SU-DHL-6 (cell line): ENCODE data around the gene ISG20.

Source experiments
- H2AFZ ChIP-seq: fragments of 200-600 bp; sonication (generic); 2 replicates; pipeline ENCODE4 v1.6.1; 2014; ENCODE audit warnings: low read depth, mild to moderate bottlenecking, moderate library complexity, mixed read lengths, antibody characterized with exemption, low read length; ENCODE audit not compliant: severe bottlenecking
- H3F3A ChIP-seq: fragments of 200-600 bp; shearing (Covaris generic); 2 replicates; pipeline ENCODE4 v1.6.0; 2016; ENCODE audit warnings: antibody characterized with exemption, mild to moderate bottlenecking; ENCODE audit not compliant: insufficient read depth
- H3K27ac ChIP-seq: fragments of 200-600 bp; sonication (generic); 2 replicates; pipeline ENCODE4 v1.5.1; 2016; ENCODE audit warnings: low read depth, mild to moderate bottlenecking, low read length, moderate library complexity, mixed read lengths
- H3K27me3 ChIP-seq: fragments of 200-600 bp; sonication (generic), shearing (Covaris generic); 2 replicates; pipeline ENCODE4 v1.6.0; 2014; ENCODE audit warnings: mild to moderate bottlenecking, low read length
- H3K36me3 ChIP-seq: fragments of 200-600 bp; sonication (generic); 2 replicates; pipeline ENCODE4 v1.6.1; 2014; ENCODE audit warnings: mild to moderate bottlenecking, low read length, mixed read lengths
- H3K4me2 ChIP-seq: fragments of 300-600, 200-600 bp; shearing (Covaris generic), sonication (generic); 2 replicates; pipeline ENCODE4 v1.6.0; 2014; ENCODE audit warnings: low read length, low read depth, mild to moderate bottlenecking; ENCODE audit not compliant: poor library complexity, severe bottlenecking
- H3K4me3 ChIP-seq: fragments of 200-600 bp; sonication (generic); 2 replicates; pipeline ENCODE4 v1.5.1; 2014; ENCODE audit warnings: antibody characterized with exemption, low read length, mild to moderate bottlenecking, mixed read lengths; ENCODE audit not compliant: insufficient read depth, poor library complexity, severe bottlenecking
- H3K79me2 ChIP-seq: fragments of 200-600 bp; sonication (generic); 2 replicates; pipeline ENCODE4 v1.6.1; 2014; ENCODE audit warnings: mild to moderate bottlenecking, low read length, moderate library complexity; ENCODE audit not compliant: insufficient read depth
- H3K9ac ChIP-seq: fragments of 200-600 bp; sonication (generic); 2 replicates; pipeline ENCODE4 v1.7.0; 2014; ENCODE audit warnings: mild to moderate bottlenecking, low read length
- H3K9me2 ChIP-seq: fragments of 200-600 bp; sonication (generic); replicated peaks from 2 replicates; pipeline ENCODE4 v1.6.1; 2014; ENCODE audit warnings: low read length; ENCODE audit not compliant: insufficient read depth
- H3K9me3 ChIP-seq: fragments of 200-600 bp; sonication (generic); 2 replicates; pipeline ENCODE4 v1.6.1; 2014; ENCODE audit warnings: low read length, mixed read lengths; ENCODE audit not compliant: insufficient read depth
- H4K20me1 ChIP-seq: fragments of 200-600 bp; sonication (generic); 2 replicates; pipeline ENCODE4 v1.6.1; 2014; ENCODE audit warnings: low read depth, mild to moderate bottlenecking, antibody characterized with exemption, low read length, moderate library complexity, mixed read lengths
- EZH2phosphoT487 ChIP-seq: fragments of 200-600 bp; sonication (generic), shearing (Covaris generic); conservative IDR thresholded peaks from 2 replicates; pipeline ENCODE4 v1.6.1; 2018; ENCODE audit warnings: mild to moderate bottlenecking, antibody characterized with exemption, low read length, moderate library complexity, mixed read lengths
- TF ChIP-seq, protein P1 (sequence below): fragments of 200-600 bp; sonication (generic); IDR thresholded peaks from one replicate; pipeline ENCODE4 v1.5.1; 2017; ENCODE audit warnings: antibody characterized with exemption, mild to moderate bottlenecking, low read length, moderate library complexity; ENCODE audit not compliant: insufficient read depth, poor library complexity, severe bottlenecking

ISG20 gene

GRCh38 chr15:88705769-88706165 lies 67.0 kb downstream of the ISG20 start:
- no peaks in the 10 kb centered on the region for H3F3A ChIP-seq
- no peak overlapping the region for H3K9ac ChIP-seq
- H2AFZ ChIP-seq = no peak overlapping the region
- no peaks in the 10 kb centered on the region for H3K27me3 ChIP-seq
- no peaks in the 10 kb centered on the region for H3K9me2 ChIP-seq
- no peaks in the 10 kb centered on the region for H3K36me3 ChIP-seq
- no peak overlapping the region for H3K27ac ChIP-seq
- H3K4me3 ChIP-seq = no peak overlapping the region
- H3K79me2 ChIP-seq = no peaks in the 10 kb centered on the region
- H3K9me3 ChIP-seq = no peaks in the 10 kb centered on the region
- no peaks in the 10 kb centered on the region for H4K20me1 ChIP-seq
- H3K4me2 ChIP-seq = no peak overlapping the region
- TF ChIP-seq, protein P1, sequence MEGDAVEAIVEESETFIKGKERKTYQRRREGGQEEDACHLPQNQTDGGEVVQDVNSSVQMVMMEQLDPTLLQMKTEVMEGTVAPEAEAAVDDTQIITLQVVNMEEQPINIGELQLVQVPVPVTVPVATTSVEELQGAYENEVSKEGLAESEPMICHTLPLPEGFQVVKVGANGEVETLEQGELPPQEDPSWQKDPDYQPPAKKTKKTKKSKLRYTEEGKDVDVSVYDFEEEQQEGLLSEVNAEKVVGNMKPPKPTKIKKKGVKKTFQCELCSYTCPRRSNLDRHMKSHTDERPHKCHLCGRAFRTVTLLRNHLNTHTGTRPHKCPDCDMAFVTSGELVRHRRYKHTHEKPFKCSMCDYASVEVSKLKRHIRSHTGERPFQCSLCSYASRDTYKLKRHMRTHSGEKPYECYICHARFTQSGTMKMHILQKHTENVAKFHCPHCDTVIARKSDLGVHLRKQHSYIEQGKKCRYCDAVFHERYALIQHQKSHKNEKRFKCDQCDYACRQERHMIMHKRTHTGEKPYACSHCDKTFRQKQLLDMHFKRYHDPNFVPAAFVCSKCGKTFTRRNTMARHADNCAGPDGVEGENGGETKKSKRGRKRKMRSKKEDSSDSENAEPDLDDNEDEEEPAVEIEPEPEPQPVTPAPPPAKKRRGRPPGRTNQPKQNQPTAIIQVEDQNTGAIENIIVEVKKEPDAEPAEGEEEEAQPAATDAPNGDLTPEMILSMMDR = no peak
- no peak for TF ChIP-seq EZH2phosphoT487
